ENCODE data around the gene OTUB1.

GRCh38 chr11:63952570-63952969 is 33.7 kb upstream of the OTUB1 start:
- TF ChIP-seq ESRRA (IDR thresholded peaks at IDR 0.05; ENCODE audit: borderline replicate concordance, low read length) (no peak), ZSCAN20 (CRISPR knock-in tag; IDR thresholded peaks at IDR 0.05) (no peak), CTCF (IDR thresholded peaks at IDR 0.05) (no peak), POLR2A (IDR thresholded peaks at IDR 0.05; ENCODE audit: low read length) (no peak), CEBPB (IDR thresholded peaks at IDR 0.05) (no peak), MAZ (IDR thresholded peaks at IDR 0.05; ENCODE audit: borderline replicate concordance, low read depth, low read length) (no peak), NFE2L2 (conservative IDR thresholded peaks at IDR 0.05; ENCODE audit: low read length) (no peak), CBX2 (IDR thresholded peaks at IDR 0.05; ENCODE audit: borderline replicate concordance, low read depth) (no peak)
